Hematopoietic multipotent progenitor cell treated with erythropoietin and hydrocortisone succinate and interleukin-3 and kit ligand, for 15 days (in vitro differentiated cells): Measurements from ENCODE around the gene ULK3.
"Not testable (repeated sequence)": the region's sequence is repeated elsewhere in the genome, so short reads cannot be mapped to it uniquely, and the experiment has no call there.

Experiments
- DNase-seq: peaks from one replicate; pipeline ENCODE4 v3.0.0-alpha.2; 2015; ENCODE audit warnings: low spot score

The ULK3 gene, protein sequence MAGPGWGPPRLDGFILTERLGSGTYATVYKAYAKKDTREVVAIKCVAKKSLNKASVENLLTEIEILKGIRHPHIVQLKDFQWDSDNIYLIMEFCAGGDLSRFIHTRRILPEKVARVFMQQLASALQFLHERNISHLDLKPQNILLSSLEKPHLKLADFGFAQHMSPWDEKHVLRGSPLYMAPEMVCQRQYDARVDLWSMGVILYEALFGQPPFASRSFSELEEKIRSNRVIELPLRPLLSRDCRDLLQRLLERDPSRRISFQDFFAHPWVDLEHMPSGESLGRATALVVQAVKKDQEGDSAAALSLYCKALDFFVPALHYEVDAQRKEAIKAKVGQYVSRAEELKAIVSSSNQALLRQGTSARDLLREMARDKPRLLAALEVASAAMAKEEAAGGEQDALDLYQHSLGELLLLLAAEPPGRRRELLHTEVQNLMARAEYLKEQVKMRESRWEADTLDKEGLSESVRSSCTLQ

DNA sequence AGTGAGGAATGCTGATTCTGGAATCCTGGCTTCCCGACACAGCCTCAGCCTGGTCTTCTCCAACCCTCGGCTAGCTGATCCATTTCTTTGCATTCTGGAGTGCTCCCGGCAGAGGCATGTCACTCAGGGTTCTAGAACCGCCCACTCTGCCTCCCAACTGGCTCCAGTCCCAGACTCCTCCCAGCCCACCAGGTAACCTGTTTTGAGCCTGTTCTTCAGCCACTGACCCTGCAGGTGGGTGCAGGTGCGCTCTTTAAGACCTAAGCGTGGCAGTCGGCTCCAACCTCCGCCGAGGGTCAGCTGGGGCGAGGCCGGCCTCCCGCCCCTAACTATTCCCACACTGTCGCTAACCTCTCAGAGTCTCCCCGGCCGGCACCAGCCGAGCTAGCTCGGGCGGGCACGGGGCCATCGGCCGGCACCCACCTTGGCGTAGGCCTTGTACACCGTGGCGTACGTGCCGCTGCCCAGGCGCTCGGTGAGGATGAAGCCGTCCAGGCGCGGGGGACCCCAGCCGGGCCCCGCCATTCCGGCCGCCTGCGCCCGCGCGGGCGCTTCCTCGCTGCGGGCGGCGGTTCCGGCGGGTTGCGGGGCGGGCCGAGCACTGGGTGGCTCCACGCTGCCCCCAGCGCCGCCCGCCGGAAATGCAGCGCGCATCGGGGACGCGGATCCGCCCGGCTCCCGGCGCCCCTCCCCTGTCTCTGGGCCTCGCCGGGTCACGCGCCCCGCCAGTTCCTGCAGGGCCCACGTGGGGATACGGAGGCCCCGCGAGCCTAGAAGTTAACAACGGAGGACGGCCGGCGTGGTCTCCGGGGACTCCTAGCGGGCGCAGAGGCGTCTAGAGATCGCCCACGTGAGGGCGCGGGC, at the start of gene ULK3:
Gene ULK3 (minus strand): TSS at position 576 of the 864 bp plus-strand sequence. CDS start 51 bp downstream, at position 525.
- DNase-seq, result peak; percentile 87

- DNase-seq, result no peak
Measured at GRCh38 chr15:74892313-74892712, 49.4 kb upstream of the ULK3 start.

GRCh38 chr15:74891469-74891868, 48.5 kb upstream of the ULK3 start:
- no peak for DNase-seq

- DNase-seq, result no peak
Measured at GRCh38 chr15:74890665-74890960, 47.7 kb upstream of the ULK3 start.

GRCh38 chr15:74889883-74890664, 47.1 kb upstream of the ULK3 start, which contains the start of gene MPI:
Gene MPI, plus strand, starts transcription at chr15:74890042. Its CDS starts 32 bp downstream, at chr15:74890074.
- peak; percentile 77 for DNase-seq

DNA sequence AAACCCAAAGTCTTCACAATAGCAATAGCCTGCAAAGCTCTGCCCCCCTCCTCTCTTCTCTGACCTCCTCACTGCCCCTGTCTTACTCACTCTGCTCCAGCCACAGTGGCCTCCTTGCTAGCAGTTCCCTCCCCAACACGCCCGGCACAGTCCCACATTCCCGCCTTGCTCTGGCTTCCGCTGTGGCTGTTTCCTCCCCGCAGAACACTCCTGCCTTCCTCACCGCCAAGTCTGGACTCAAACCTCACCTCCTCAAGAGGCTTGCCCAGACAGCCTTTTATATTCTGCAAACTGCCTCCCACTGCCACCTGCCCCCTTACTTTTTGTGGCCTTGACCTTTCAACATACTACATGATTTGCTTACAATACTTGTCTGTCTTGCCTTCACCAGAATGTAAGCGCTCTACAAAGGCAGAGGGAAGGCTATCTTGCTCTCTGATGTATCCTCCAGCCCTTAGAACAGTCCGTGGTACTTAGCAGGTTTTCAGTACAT, 46.5 kb upstream of the ULK3 start:
- no peak for DNase-seq

DNA sequence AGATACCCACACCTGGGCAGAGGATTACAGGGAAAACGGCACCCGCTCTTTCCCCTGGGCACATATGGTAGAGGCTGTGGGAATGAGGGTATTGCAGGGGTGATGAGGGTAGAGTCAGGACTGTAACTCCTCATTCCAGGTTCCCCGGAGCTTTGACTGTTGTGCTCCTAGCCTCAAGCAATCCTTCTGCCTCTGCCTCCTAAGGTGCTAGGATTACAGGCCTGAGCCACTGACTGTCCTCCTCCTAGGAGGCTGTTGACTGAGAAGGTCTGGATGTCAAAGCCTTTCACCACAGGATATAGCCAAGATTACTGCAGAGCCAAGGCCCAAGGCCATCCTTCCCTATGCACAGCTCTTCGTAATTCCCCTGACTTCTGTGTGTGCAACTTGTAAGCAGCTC, 45.8 kb upstream of the ULK3 start:
- no peak for DNase-seq

DNA sequence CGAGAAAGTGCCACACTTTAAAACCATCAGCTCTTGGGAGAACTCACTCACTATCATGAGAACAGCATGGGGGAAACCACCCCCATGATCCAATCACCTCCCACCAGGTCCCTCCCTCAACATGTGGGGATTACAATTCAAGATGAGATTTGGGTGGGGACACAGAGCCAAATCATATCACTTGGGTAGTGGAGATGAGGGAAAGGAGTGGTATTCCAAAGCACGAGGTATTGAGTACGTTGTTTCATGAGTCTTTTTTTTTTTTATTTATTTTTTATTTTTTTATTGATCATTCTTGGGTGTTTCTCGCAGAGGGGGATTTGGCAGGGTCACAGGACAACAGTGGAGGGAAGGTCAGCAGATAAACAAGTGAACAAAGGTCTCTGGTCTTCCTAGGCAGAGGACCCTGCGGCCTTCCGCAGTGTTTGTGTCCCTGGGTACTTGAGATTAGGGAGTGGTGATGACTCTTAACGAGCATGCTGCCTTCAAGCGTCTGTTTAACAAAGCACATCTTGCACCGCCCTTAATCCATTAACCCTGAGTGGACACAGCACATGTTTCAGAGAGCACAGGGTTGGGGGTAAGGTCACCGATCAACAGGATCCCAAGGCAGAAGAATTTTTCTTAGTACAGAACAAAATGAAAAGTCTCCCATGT, 44.7 kb upstream of the ULK3 start:
- DNase-seq, result not testable (repeated sequence)

DNA sequence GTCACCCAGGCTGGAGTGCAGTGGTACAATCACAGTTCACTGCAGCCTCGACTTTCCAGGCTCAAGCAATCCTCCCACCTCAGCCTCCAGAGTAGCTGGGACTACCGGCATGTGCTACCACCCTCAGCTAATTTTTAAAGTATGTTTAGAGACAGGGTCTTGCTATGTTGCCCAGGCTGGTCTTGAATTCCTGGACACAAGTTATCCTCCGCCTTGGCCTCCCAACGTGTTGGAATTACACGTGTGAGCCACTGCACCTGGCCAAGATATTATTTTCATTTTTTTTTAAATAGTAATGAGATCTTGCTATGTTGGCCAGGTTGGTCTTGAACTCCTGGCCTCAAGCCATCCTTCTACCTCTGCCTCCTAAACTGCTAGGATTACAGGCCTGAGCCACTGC, 42.5 kb upstream of the ULK3 start:
- DNase-seq, result no peak

GRCh38 chr15:74884428-74885223, 41.7 kb upstream of the ULK3 start:
- no peak for DNase-seq

GRCh38 chr15:74882528-74882927, 39.6 kb upstream of the ULK3 start:
- DNase-seq, result no peak

- DNase-seq, result no peak
Measured at GRCh38 chr15:74878273-74878672, 35.3 kb upstream of the ULK3 start.

DNA sequence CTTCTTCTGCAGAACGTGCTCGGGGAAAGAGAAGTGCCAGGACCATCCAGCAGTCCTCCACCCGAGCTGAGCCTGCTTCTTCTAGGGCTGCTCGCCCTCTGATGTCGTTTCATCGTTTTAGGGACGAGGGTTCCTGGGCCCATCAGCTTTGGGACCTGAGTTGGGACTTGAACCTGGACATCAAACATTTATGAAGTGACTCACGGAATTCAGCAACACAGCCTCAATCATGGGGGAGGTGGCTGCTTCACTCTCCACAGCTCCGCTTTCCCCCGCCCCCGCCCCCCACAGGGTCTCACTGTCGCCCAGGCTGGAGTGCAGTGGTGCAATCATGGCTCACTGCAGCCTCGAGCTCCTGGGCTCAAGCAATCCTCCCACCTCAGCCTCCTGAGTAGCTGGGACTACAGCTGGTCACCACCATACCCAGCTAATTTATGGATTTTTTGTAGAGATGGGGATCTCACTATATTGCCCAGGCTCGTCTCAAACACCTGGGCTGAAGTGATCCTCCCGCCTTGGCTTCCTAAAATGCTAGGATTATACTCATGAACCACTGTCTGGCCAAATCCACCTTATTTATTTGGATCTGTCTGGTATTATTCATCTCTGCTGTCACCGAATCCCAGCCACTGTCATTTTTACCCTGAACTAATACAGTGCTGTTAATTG, 30.9 kb upstream of the ULK3 start:
- DNase-seq, result no peak

- peak; percentile 93 for DNase-seq
Measured at GRCh38 chr15:74873036-74873755, 30.2 kb upstream of the ULK3 start, which contains the start of gene SCAMP2. Gene SCAMP2, minus strand, starts transcription at chr15:74873365. Its CDS starts 110 bp downstream, at chr15:74873255.

GRCh38 chr15:74872702-74873035, 29.7 kb upstream of the ULK3 start:
- DNase-seq, result no peak

GRCh38 chr15:74870436-74871215, 27.7 kb upstream of the ULK3 start:
- DNase-seq, result no peak

GRCh38 chr15:74869726-74870407, 26.9 kb upstream of the ULK3 start:
- DNase-seq, result peak; percentile 27

- no peak for DNase-seq
Measured at GRCh38 chr15:74869372-74869725, 26.4 kb upstream of the ULK3 start.
